K562 (cell line): ENCODE measurements around the gene STX7. TPM values are rescaled to one million over a fixed set of nuclear protein-coding genes. Genes with fewer than 3 reads are reported as not detected.
A peak's percentile ranks its signal among the peaks of the same experiment; 100 is the strongest.

Experiments
- ATAC-seq: fragments of 200-7000 bp; cut with Tn5 transposase; 3 replicates; pipeline ENCODE4 v1.9.1; 2020; ENCODE audit warnings: moderate library complexity
- BruUV-seq: library from RNA; stranded (reverse); fragments of 400-500 nt; replicated peaks from 2 replicates; lab custom pipeline; 2021; lab: Mats Ljungman, UMichigan
- CTCF ChIA-PET: fragments of 300-600 bp; formaldehyde crosslinking; extraction: SDS; loops from one replicate; lab custom pipeline; 2021; ENCODE audit warnings: low intra/inter-chr PET ratio; lab: Yijun Ruan, JAX
- POLR2A ChIA-PET: fragments of 300-600, 350-650 bp; sonication (Branson Sonifier 250); formaldehyde crosslinking; extraction: SDS; loops from one replicate; lab custom pipeline; 2021; ENCODE audit warnings: antibody characterized with exemption, inconsistent platforms; lab: Yijun Ruan, JAX
- DNase-seq, 4 experiments: peaks; one replicate each; pipeline versions ENCODE4 v3.0.0 to v3.0.0-alpha.2; 2011 to 2018; ENCODE audit warnings: low spot score in 3 of 4, mixed read lengths in 3 of 4; ENCODE audit errors: extremely low read depth in 1 of 4
- FAIRE-seq: peaks from 2 replicates; lab custom pipeline; 2011; peaks lifted over from hg19 to GRCh38; lab: Jason Lieb, UNC
- H2AFZ ChIP-seq: 2 replicates; pipeline ENCODE4 v1.6.0; 2011; ENCODE audit warnings: low read depth, low read length, control low read depth, inconsistent platforms
- H3K27ac ChIP-seq: fragments of 200-600 bp; 3 replicates; pipeline ENCODE4 v1.8.0; 2011; ENCODE audit warnings: low read depth, mild to moderate bottlenecking, control low read depth, inconsistent platforms, low read length, moderate library complexity, mixed read lengths; ENCODE audit errors: extremely low read depth
- H3K27me3 ChIP-seq, 2 experiments: fragments of 300-600 bp in 1 of 2; 2 replicates in 1 of 2; 3 replicates in 1 of 2; pipeline versions ENCODE4 v1.6.0 to v1.8.0; 2011; ENCODE audit warnings: inconsistent platforms in 2 of 2, low read length in 2 of 2, mild to moderate bottlenecking in 1 of 2, mixed read lengths in 1 of 2, moderate library complexity in 1 of 2; ENCODE audit not compliant: control insufficient read depth in 2 of 2, insufficient read depth in 2 of 2
- H3K36me3 ChIP-seq: fragments of 300-600 bp; 3 replicates; pipeline ENCODE4 v1.8.0; 2011; ENCODE audit warnings: mild to moderate bottlenecking, low read length, inconsistent platforms; ENCODE audit not compliant: control insufficient read depth, insufficient read depth
- H3K4me1 ChIP-seq, 2 experiments: fragments of 200-600 bp in 1 of 2; replicated peaks in 1 of 2; 2 replicates in 1 of 2; 3 replicates in 1 of 2; pipeline versions ENCODE4 v1.5.1 to v1.8.0; 2011; ENCODE audit warnings: inconsistent platforms in 2 of 2, low read length in 2 of 2, mild to moderate bottlenecking in 1 of 2, mixed read lengths in 1 of 2, moderate library complexity in 1 of 2; ENCODE audit not compliant: control insufficient read depth in 2 of 2, insufficient read depth in 2 of 2
- H3K4me2 ChIP-seq: 2 replicates; pipeline ENCODE4 v1.6.1; 2011; ENCODE audit warnings: low read length, control low read depth, inconsistent platforms, mixed read lengths; ENCODE audit not compliant: insufficient read depth
- H3K4me3 ChIP-seq: fragments of 200-600 bp; sonication (generic), shearing (Covaris generic); 2 replicates; pipeline ENCODE4 v1.5.1; 2016; ENCODE audit warnings: control low read depth, inconsistent platforms
- H3K79me2 ChIP-seq: fragments of 200-600 bp; 3 replicates; pipeline ENCODE4 v1.8.0; 2011; ENCODE audit warnings: low read length, inconsistent platforms; ENCODE audit not compliant: control insufficient read depth, insufficient read depth
- H3K9ac ChIP-seq, 2 experiments: 2 replicates each; pipeline versions ENCODE4 v1.6.0 to v1.6.1; 2011; ENCODE audit warnings: low read depth in 2 of 2, low read length in 2 of 2, control low read depth in 1 of 2, inconsistent platforms in 1 of 2, mild to moderate bottlenecking in 1 of 2, mixed read lengths in 1 of 2; ENCODE audit not compliant: insufficient read depth in 1 of 2
- H3K9me1 ChIP-seq: one replicate; pipeline ENCODE4 v1.6.0; 2011; ENCODE audit warnings: inconsistent platforms, mild to moderate bottlenecking, low read length, moderate library complexity; ENCODE audit not compliant: control insufficient read depth, insufficient read depth
- H3K9me3 ChIP-seq: replicated peaks from 2 replicates; pipeline ENCODE4 v1.5.1; 2011; ENCODE audit warnings: low read depth, low read length, inconsistent platforms; ENCODE audit not compliant: control insufficient read depth, insufficient read depth
- H4K20me1 ChIP-seq: replicated peaks from 2 replicates; pipeline ENCODE4 v1.6.1; 2011; ENCODE audit warnings: low read length, inconsistent platforms, mixed read lengths; ENCODE audit not compliant: control insufficient read depth, insufficient read depth
- C11orf30 ChIP-seq: fragments of 450-650 bp; IDR thresholded peaks from 2 replicates; pipeline ENCODE4 v1.6.1; 2016; ENCODE audit warnings: low read depth, mild to moderate bottlenecking
- CREM ChIP-seq: IDR thresholded peaks from 2 replicates; pipeline ENCODE4 v1.6.1; 2014; ENCODE audit warnings: antibody characterized with exemption, low read depth
- KLF13 ChIP-seq: fragments of 450-650 bp; IDR thresholded peaks from 2 replicates; pipeline ENCODE4 v1.6.1; 2016; ENCODE audit warnings: missing genetic modification characterization, low read depth, mild to moderate bottlenecking, missing compliant biosample characterization, moderate library complexity, borderline replicate concordance
- MAFF ChIP-seq: IDR thresholded peaks from 2 replicates; pipeline ENCODE4 v1.6.1; 2012; ENCODE audit warnings: low read length, improper control_type of control experiment
- MAFG ChIP-seq: fragments of 450-650 bp; conservative IDR thresholded peaks from 2 replicates; pipeline ENCODE4 v1.6.1; 2016; ENCODE audit warnings: missing genetic modification characterization, missing compliant biosample characterization
- MAFK ChIP-seq: IDR thresholded peaks from 2 replicates; pipeline ENCODE4 v1.6.1; 2011; ENCODE audit warnings: low read length, improper control_type of control experiment
- MCM5 ChIP-seq: fragments of 450-650 bp; IDR thresholded peaks from 2 replicates; pipeline ENCODE4 v1.6.1; 2016; ENCODE audit warnings: low read depth
- NR2F6 ChIP-seq: fragments of 450-650 bp; formaldehyde crosslinking; IDR thresholded peaks from 2 replicates; pipeline ENCODE4 v1.4.0; 2020; ENCODE audit warnings: mild to moderate bottlenecking
- NUFIP1 ChIP-seq: fragments of 450-650 bp; IDR thresholded peaks from 2 replicates; pipeline ENCODE4 v1.6.1; 2018; ENCODE audit not compliant: partially characterized antibody
- POU5F1 ChIP-seq: fragments of 150-350 bp; IDR thresholded peaks from 2 replicates; pipeline ENCODE4 v1.6.1; 2014; ENCODE audit warnings: borderline replicate concordance, low read length, low read depth, mild to moderate bottlenecking; ENCODE audit not compliant: partially characterized antibody
- SMARCB1 ChIP-seq: IDR thresholded peaks from 2 replicates; pipeline ENCODE4 v1.6.1; 2011; ENCODE audit warnings: improper control_type of control experiment, low read depth; ENCODE audit not compliant: insufficient read length
- STAG1 ChIP-seq: sonication (generic); formaldehyde crosslinking; IDR thresholded peaks from 2 replicates; pipeline ENCODE4 v1.5.0; 2020; ENCODE audit warnings: missing genetic modification reagents, borderline replicate concordance
- ZKSCAN1 ChIP-seq: fragments of 150-350 bp; IDR thresholded peaks from 2 replicates; pipeline ENCODE4 v1.6.1; 2016; ENCODE audit warnings: low read depth, low read length
- ZNF311 ChIP-seq: fragments of 250-450 bp; sonication (Bioruptor Pico); IDR thresholded peaks from 2 replicates; pipeline ENCODE4 v1.4.0; 2020; ENCODE audit warnings: mild to moderate bottlenecking, moderate library complexity
- ZNF316 ChIP-seq: fragments of 450-650 bp; IDR thresholded peaks from 2 replicates; pipeline ENCODE4 v1.6.1; 2016
- WGBS: fragments of 100-300 bp; shearing (Covaris generic); methylation state at CpG from one replicate; pipeline ENCODE4 v1.1.6; 2016; ENCODE audit warnings: low coverage, mixed read lengths; ENCODE audit not compliant: insufficient coverage; ENCODE audit errors: missing lambda C conversion rate; 5-methylcytosine and 5-hydroxymethylcytosine counted together
- in situ Hi-C: fragments of 300-500 bp; cut with MboI; formaldehyde crosslinking; loops from 4 replicates; pipeline ENCODE4 v1.15.0; 2018; ENCODE audit warnings: inconsistent platforms, mixed read lengths
- intact Hi-C: fragments of 100-400 bp; cut with micrococcal nuclease; formaldehyde crosslinking; loops from 2 replicates; pipeline ENCODE4 v1.14.2; 2022
- polyA plus RNA-seq, 8 experiments: library from polyadenylated mRNA; depleted of rRNA in 4 of 8; stranded (reverse) in 5 of 8; unstranded in 3 of 8; fragments of >200 nt; fragmentation: Nextera tagmentation in 2 of 8; fragmentation: Illumina TruSeq in 1 of 8; extraction: Ambion mirVana in 2 of 8; extraction: Trizol in 1 of 8; gene quantifications; 2 replicates each; pipeline versions ENCODE4 v1.2.1 to v1.2.3, GENCODE V29; 2011 to 2014; ENCODE audit warnings: inconsistent platforms in 1 of 8, missing spikeins in 1 of 8
- total RNA-seq, 7 experiments: library from RNA; depleted of rRNA in 6 of 7; stranded (reverse); fragments of >200 nt in 6 of 7; fragmentation: Illumina TruSeq in 2 of 7; extraction: Trizol in 2 of 7; gene quantifications; 2 replicates each; pipeline versions ENCODE4 v1.2.1 to v1.2.3, GENCODE V29; 2011 to 2021; ENCODE audit warnings: low replicate concordance in 1 of 7
- TF ChIP-seq, protein P1 (sequence below), 2 experiments: fragments of 150-350 bp in 1 of 2; IDR thresholded peaks; 2 replicates each; pipeline ENCODE4 v1.6.1; 2012 to 2016; ENCODE audit warnings: low read depth in 2 of 2, low read length in 2 of 2, mild to moderate bottlenecking in 1 of 2, moderate library complexity in 1 of 2

STX7 gene
- total and polyA plus RNA-seq, 9 of the 15 experiments (the other 6 are each of a cell fraction or from before 2014, with no cell fraction given), result 13.0 to 34.4 (median 25.3) TPM

GRCh38 chr6:132475925-132476324 lies 37.0 kb downstream of the STX7 start:
- intact Hi-C loops, result no loop called here
- H3K4me3 ChIP-seq, result no peak overlapping the region
- CTCF ChIA-PET, result no interaction called here
- peaks cover 11% of the 10 kb centered on the region; the same call in 2 of the 3 replicates for H3K79me2 ChIP-seq
- in situ Hi-C loops, result no loop called here
- WGBS, result 100% methylated on average over 1 of the region's 1 CpG
- H3K4me1 ChIP-seq, result peaks cover 0 to 11% of the 10 kb centered on the region in 2 experiments; a peak in 2 of 5 replicates
- H3K27me3 ChIP-seq, result no peaks in the 10 kb centered on the region
- no peak overlapping the region for H3K4me2 ChIP-seq
- H3K9ac ChIP-seq, result no peak overlapping the region
- TF ChIP-seq C11orf30 (peak; percentile 81), MAFK (peak; percentile 70; the same call in 1 of the 2 replicates), MAFG (tag) (peak; percentile 66), NR2F6 (CRISPR knock-in tag) (no peak), MAFF (peak; percentile 82), ZNF316 (peak; percentile 93)
- ATAC-seq (no peak), DNase-seq (no peak), FAIRE-seq (no peak)
- H3K36me3 ChIP-seq, result peaks cover 10% of the 10 kb centered on the region; the same call in 2 of the 3 replicates
- H3K27ac ChIP-seq, result no peak overlapping the region
- no TSS peak for BruUV-seq
- H3K9me3 ChIP-seq, result no peaks in the 10 kb centered on the region
- POLR2A ChIA-PET, result interaction anchor here (1.1 to 1.5 kb wide), 2 partner anchors 8 to 15 kb away, joined by 3 read pairs; no protein-coding TSS in a partner anchor
- no peak overlapping the region for H2AFZ ChIP-seq
- no peaks in the 10 kb centered on the region for H3K9me1 ChIP-seq
- 0 out of 2 replicates have a peak, but pooled peaks cover 6% of the 10 kb centered on the region for H4K20me1 ChIP-seq

- Histone ChIP-seq H3K27ac (no peak overlapping the region), H3K9me3 (no peaks in the 10 kb centered on the region), H3K36me3 (peaks cover 31% of the 10 kb centered on the region), H3K4me2 (no peak overlapping the region), H3K4me1 (no peaks in the 10 kb centered on the region), H4K20me1 (no peaks in the 10 kb centered on the region), H3K9ac (no peak overlapping the region), H3K4me3 (no peak overlapping the region), H3K9me1 (no peaks in the 10 kb centered on the region), H3K27me3 (no peaks in the 10 kb centered on the region), H3K79me2 (no peaks in the 10 kb centered on the region), H2AFZ (no peak overlapping the region)
- CTCF ChIA-PET, result no interaction called here
- intact Hi-C loops (no loop called here), in situ Hi-C loops (no loop called here)
- ATAC-seq (no peak), DNase-seq (no peak), FAIRE-seq (no peak)
- 98% methylated on average over 3 of the region's 3 CpGs for WGBS
- POLR2A ChIA-PET, result no interaction called here
- BruUV-seq, result no TSS peak
- TF ChIP-seq STAG1 (CRISPR knock-in tag) (no peak), NUFIP1 (no peak), ZNF311 (no peak), CREM (no peak), POU5F1 (no peak), SMARCB1 (no peak), MCM5 (no peak), NR2F6 (CRISPR knock-in tag) (no peak), ZKSCAN1 (no peak), KLF13 (tag) (no peak)
- TF ChIP-seq, protein P1, sequence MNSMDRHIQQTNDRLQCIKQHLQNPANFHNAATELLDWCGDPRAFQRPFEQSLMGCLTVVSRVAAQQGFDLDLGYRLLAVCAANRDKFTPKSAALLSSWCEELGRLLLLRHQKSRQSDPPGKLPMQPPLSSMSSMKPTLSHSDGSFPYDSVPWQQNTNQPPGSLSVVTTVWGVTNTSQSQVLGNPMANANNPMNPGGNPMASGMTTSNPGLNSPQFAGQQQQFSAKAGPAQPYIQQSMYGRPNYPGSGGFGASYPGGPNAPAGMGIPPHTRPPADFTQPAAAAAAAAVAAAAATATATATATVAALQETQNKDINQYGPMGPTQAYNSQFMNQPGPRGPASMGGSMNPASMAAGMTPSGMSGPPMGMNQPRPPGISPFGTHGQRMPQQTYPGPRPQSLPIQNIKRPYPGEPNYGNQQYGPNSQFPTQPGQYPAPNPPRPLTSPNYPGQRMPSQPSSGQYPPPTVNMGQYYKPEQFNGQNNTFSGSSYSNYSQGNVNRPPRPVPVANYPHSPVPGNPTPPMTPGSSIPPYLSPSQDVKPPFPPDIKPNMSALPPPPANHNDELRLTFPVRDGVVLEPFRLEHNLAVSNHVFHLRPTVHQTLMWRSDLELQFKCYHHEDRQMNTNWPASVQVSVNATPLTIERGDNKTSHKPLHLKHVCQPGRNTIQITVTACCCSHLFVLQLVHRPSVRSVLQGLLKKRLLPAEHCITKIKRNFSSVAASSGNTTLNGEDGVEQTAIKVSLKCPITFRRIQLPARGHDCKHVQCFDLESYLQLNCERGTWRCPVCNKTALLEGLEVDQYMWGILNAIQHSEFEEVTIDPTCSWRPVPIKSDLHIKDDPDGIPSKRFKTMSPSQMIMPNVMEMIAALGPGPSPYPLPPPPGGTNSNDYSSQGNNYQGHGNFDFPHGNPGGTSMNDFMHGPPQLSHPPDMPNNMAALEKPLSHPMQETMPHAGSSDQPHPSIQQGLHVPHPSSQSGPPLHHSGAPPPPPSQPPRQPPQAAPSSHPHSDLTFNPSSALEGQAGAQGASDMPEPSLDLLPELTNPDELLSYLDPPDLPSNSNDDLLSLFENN (IDR thresholded peaks at IDR 0.05; ENCODE audit: low read depth in 2 of 2, low read length in 2 of 2), result no peak
Measured at GRCh38 chr6:132471787-132472186, 41.1 kb downstream of the STX7 start.
